Activated CD8-positive, alpha-beta memory T cell treated with anti-CD3 and anti-CD28 coated beads, Interleukin-2, amount 50 U/mL, for 1 hour (primary cell): ENCODE measurements around the gene MTF2.

Source experiments
- DNase-seq: peaks from one replicate; pipeline ENCODE4 v3.0.0-alpha.2; 2020; ENCODE audit errors: extremely low read depth

Gene MTF2

GRCh38 chr1:93082313-93082712, 3.2 kb downstream of the MTF2 start:
- no peak for DNase-seq

- no peak for DNase-seq
Measured at GRCh38 chr1:93083979-93084378, 4.9 kb downstream of the MTF2 start.

GRCh38 chr1:93087532-93087931, 8.4 kb downstream of the MTF2 start:
- DNase-seq, result no peak

- no peak for DNase-seq
Measured at GRCh38 chr1:93093332-93094006, 14.4 kb downstream of the MTF2 start.

GRCh38 chr1:93095804-93096585, 16.9 kb downstream of the MTF2 start:
- DNase-seq, result no peak

GRCh38 chr1:93102142-93102541, 23.1 kb downstream of the MTF2 start:
- DNase-seq, result no peak

GRCh38 chr1:93106226-93106625, 27.1 kb downstream of the MTF2 start:
- no peak for DNase-seq

GRCh38 chr1:93107395-93107794, 28.3 kb downstream of the MTF2 start:
- DNase-seq, result no peak

- DNase-seq, result no peak
Measured at GRCh38 chr1:93108335-93108734, 29.3 kb downstream of the MTF2 start.

GRCh38 chr1:93109578-93109977, 30.5 kb downstream of the MTF2 start:
- no peak for DNase-seq

GRCh38 chr1:93111065-93111464, 32.0 kb downstream of the MTF2 start:
- no peak for DNase-seq

GRCh38 chr1:93111561-93111960, 32.5 kb downstream of the MTF2 start:
- no peak for DNase-seq

GRCh38 chr1:93113127-93113526, 34.0 kb downstream of the MTF2 start:
- DNase-seq, result no peak

- DNase-seq, result no peak
Measured at GRCh38 chr1:93114391-93114790, 35.3 kb downstream of the MTF2 start.

GRCh38 chr1:93120614-93121013, 41.5 kb downstream of the MTF2 start:
- no peak for DNase-seq

- DNase-seq, result no peak
Measured at GRCh38 chr1:93123201-93123783, 44.2 kb downstream of the MTF2 start.

GRCh38 chr1:93124556-93125355, 45.7 kb downstream of the MTF2 start:
- no peak for DNase-seq

GRCh38 chr1:93129507-93130099, 50.5 kb downstream of the MTF2 start:
- no peak for DNase-seq

- no peak for DNase-seq
Measured at GRCh38 chr1:93132638-93133037, 53.6 kb downstream of the MTF2 start.

- no peak for DNase-seq
Measured at GRCh38 chr1:93136445-93136844, 57.4 kb downstream of the MTF2 start.

- no peak for DNase-seq
Measured at GRCh38 chr1:93137604-93138292, 58.7 kb downstream of the MTF2 start.
